Measurements from ENCODE around the gene DGCR2. TPM values are rescaled to one million over a fixed set of nuclear protein-coding genes. Genes with fewer than 3 reads are reported as not detected.

DGCR2 gene
- total RNA-seq, 1 experiment from 2014 or later: 41.1 TPM

DNA sequence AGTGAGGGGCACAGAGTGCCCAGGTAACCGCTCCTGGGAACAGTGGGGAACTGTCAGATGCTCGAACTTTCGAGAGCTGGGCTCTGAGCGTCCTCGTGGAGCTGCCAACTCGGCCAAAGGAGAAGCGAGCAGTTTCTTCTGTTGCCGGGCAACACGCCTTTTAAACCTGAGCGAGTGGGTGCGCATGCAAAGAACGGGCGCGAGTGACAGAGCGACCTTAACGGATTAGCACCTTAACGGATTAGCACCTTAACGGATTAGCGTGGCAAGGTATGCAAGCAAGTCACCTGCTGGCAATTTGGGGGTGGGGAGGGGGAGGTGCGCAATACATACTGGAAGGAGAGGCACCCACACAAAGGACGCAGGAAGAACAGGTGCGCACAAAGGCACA is 124.3 kb downstream of the DGCR2 start:
- DNase-seq (ENCODE audit: low spot score): no peak
- H3K9me3 ChIP-seq (ENCODE audit: low read depth, low read length, poor library complexity, severe bottlenecking): no peaks in the 10 kb centered on the region
- CTCF ChIA-PET: no interaction called here
- BruUV-seq (replicated peaks): no TSS peak
- H3K27ac ChIP-seq (ENCODE audit: low read depth, low read length, poor library complexity, severe bottlenecking): no peak overlapping the region
- H3K36me3 ChIP-seq (ENCODE audit: insufficient read depth, low read length, poor library complexity, severe bottlenecking): no peaks in the 10 kb centered on the region
- no peaks in the 10 kb centered on the region for H3K4me1 ChIP-seq (ENCODE audit: insufficient read depth, low read length, poor library complexity, severe bottlenecking)
- POLR2A ChIA-PET (ENCODE audit: low non-redundant PET): no interaction called here
- H3K27me3 ChIP-seq (replicated peaks; ENCODE audit: insufficient read depth, low read depth, low read length, poor library complexity): no peaks in the 10 kb centered on the region
- no peak overlapping the region for H3K4me3 ChIP-seq (ENCODE audit: low read depth, low read length, poor library complexity, severe bottlenecking)
- no peak for TF ChIP-seq EZH2 (IDR thresholded peaks at IDR 0.05; ENCODE audit: borderline replicate concordance, low read depth, low read length, poor library complexity, severe bottlenecking)
- TF ChIP-seq, protein P1, sequence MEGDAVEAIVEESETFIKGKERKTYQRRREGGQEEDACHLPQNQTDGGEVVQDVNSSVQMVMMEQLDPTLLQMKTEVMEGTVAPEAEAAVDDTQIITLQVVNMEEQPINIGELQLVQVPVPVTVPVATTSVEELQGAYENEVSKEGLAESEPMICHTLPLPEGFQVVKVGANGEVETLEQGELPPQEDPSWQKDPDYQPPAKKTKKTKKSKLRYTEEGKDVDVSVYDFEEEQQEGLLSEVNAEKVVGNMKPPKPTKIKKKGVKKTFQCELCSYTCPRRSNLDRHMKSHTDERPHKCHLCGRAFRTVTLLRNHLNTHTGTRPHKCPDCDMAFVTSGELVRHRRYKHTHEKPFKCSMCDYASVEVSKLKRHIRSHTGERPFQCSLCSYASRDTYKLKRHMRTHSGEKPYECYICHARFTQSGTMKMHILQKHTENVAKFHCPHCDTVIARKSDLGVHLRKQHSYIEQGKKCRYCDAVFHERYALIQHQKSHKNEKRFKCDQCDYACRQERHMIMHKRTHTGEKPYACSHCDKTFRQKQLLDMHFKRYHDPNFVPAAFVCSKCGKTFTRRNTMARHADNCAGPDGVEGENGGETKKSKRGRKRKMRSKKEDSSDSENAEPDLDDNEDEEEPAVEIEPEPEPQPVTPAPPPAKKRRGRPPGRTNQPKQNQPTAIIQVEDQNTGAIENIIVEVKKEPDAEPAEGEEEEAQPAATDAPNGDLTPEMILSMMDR (conservative IDR thresholded peaks at IDR 0.05; ENCODE audit: low read depth, low read length): no peak
- intact Hi-C loops (cut with micrococcal nuclease; ENCODE audit: unreplicated experiment): no loop called here

DNA sequence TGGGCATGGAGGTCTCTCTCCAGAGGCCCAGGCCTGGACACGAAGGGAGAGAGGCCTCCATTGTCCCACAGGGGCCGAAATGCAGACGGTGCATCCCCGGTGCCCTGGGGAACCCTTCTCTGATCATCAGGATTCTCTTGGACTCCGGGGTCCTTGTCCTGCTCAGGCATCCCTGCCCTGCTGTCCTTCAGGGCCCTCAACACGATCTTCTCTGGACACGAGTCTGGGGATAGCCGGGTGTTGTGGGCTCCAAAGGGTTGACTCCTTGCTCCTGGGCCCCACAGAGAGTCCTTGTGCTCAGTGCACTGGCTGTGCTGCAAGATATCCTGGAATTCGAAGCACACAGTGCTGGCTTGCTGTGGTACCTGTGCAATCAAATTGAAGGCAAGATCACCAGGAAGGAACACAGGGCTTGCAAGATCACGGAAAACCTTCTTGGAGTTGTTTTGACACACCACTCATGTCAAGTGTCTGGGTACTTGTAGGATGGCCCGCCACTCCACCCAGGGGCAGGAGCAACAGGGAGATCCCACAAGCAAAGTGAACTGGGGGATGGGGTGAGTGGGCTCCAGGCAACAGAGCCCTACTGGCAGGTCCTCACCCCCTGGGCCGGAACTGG is 124.8 kb downstream of the DGCR2 start:
- Histone ChIP-seq H3K4me3 (ENCODE audit: low read depth, low read length, poor library complexity, severe bottlenecking) (no peak overlapping the region), H3K4me1 (ENCODE audit: insufficient read depth, low read length, poor library complexity, severe bottlenecking) (no peaks in the 10 kb centered on the region), H3K27ac (ENCODE audit: low read depth, low read length, poor library complexity, severe bottlenecking) (no peak overlapping the region), H3K36me3 (ENCODE audit: insufficient read depth, low read length, poor library complexity, severe bottlenecking) (no peaks in the 10 kb centered on the region), H3K9me3 (ENCODE audit: low read depth, low read length, poor library complexity, severe bottlenecking) (no peaks in the 10 kb centered on the region), H3K27me3 (replicated peaks; ENCODE audit: insufficient read depth, low read depth, low read length, poor library complexity) (no peaks in the 10 kb centered on the region)
- ChIA-PET CTCF (no interaction called here), POLR2A (ENCODE audit: low non-redundant PET) (no interaction called here)
- TF ChIP-seq EZH2 (IDR thresholded peaks at IDR 0.05; ENCODE audit: borderline replicate concordance, low read depth, low read length, poor library complexity, severe bottlenecking): no peak
- no TSS peak for BruUV-seq (replicated peaks)
- DNase-seq (ENCODE audit: low spot score): no peak
- intact Hi-C loops (cut with micrococcal nuclease; ENCODE audit: unreplicated experiment): no loop called here

DNA sequence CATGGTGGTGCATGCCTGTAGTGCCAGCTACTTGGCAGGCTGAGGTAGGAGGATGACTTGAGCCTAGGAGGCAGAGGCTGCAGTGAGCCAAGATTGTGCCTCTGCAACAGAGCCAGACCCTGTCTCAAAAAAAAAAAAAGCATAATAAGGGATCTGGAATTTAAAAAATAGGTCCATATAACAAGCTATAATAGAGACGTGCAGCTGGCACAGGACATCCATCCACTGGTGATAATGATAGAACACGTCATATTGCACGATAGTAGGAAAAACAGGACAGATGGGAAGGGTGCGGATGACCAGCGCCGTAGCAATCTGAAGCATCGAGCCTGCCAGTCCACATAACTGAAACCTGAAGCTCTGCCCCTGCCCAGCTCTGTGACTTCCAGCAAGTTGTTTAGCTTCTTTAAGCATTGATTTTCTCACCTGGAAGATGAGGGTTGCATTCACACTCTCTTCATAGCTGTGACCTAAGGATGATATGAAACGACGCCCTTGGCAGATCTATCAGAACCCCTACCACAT is 125.8 kb downstream of the DGCR2 start:
- intact Hi-C loops (cut with micrococcal nuclease; ENCODE audit: unreplicated experiment): no loop called here

More for the DNA sequence above, 125.8 kb downstream of the DGCR2 start:
- no peaks in the 10 kb centered on the region for H3K9me3 ChIP-seq (ENCODE audit: low read depth, low read length, poor library complexity, severe bottlenecking)
- no TSS peak for BruUV-seq (replicated peaks)
- TF ChIP-seq, protein P1 (conservative IDR thresholded peaks at IDR 0.05; ENCODE audit: low read depth, low read length): no peak
- TF ChIP-seq EZH2 (IDR thresholded peaks at IDR 0.05; ENCODE audit: borderline replicate concordance, low read depth, low read length, poor library complexity, severe bottlenecking): no peak
- POLR2A ChIA-PET (ENCODE audit: low non-redundant PET): no interaction called here
- H3K36me3 ChIP-seq (ENCODE audit: insufficient read depth, low read length, poor library complexity, severe bottlenecking): no peaks in the 10 kb centered on the region
- DNase-seq (ENCODE audit: low spot score): no peak
- no peak overlapping the region for H3K4me3 ChIP-seq (ENCODE audit: low read depth, low read length, poor library complexity, severe bottlenecking)
- no peaks in the 10 kb centered on the region for H3K27me3 ChIP-seq (replicated peaks; ENCODE audit: insufficient read depth, low read depth, low read length, poor library complexity)
- H3K27ac ChIP-seq (ENCODE audit: low read depth, low read length, poor library complexity, severe bottlenecking): no peak overlapping the region
- H3K4me1 ChIP-seq (ENCODE audit: insufficient read depth, low read length, poor library complexity, severe bottlenecking): no peaks in the 10 kb centered on the region
- CTCF ChIA-PET: interaction anchor here (0.6 kb wide), 1 partner anchor 67 kb away, joined by 3 read pairs; no protein-coding TSS in a partner anchor
